ENCODE results near the gene RGS3.

GRCh38 chr9:113570106-113570505 lies 106.6 kb downstream of the RGS3 start:
- TF ChIP-seq CTCF (conservative IDR thresholded peaks at IDR 0.05) (no peak), ZFX (IDR thresholded peaks at IDR 0.05) (no peak)
